ENCODE data around the gene SLC15A4. TPM values are rescaled to one million over a fixed set of nuclear protein-coding genes. Genes with fewer than 3 reads are reported as not detected.

Gene SLC15A4
- total and polyA plus RNA-seq, 2 of the 4 experiments (the other 2 are of a cell fraction), result 15.4 to 21.9 TPM

DNA sequence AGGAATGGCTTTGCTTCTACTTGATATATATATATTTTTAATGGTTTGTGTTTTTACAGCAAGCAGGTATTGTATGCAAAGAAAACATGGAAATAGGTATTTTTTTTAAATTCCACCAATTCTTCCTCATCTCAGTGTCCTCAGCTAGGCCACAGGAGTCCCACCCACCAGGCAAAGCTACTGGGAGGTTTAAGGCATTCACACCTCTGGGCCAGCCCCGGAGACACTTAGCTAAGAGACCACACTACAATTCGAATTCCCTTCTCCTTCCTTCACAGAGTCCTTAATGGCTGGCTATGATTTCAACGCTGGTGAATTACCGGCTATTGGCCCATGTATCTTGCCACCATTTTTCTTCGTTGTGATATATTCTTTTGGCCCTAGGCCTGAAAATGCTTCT lies 71.4 kb downstream of the SLC15A4 start:
- H2BK15ac ChIP-seq (ENCODE audit: low read depth, low read length), result no peak overlapping the region
- H2AK9ac ChIP-seq (replicated peaks; ENCODE audit: low read depth, low read length, poor library complexity), result no peak overlapping the region
- H3K27me3 ChIP-seq (ENCODE audit: control insufficient read depth, insufficient read depth, low read length), result no peaks in the 10 kb centered on the region
- H3K56ac ChIP-seq (ENCODE audit: extremely low read depth, insufficient read depth, low read length), result no peak overlapping the region
- no peaks in the 10 kb centered on the region for H3K9me1 ChIP-seq (ENCODE audit: insufficient read depth, low read length)
- POLR2A ChIA-PET (ENCODE audit: unreplicated experiment), result no interaction called here
- no peak overlapping the region for H2BK5ac ChIP-seq (ENCODE audit: low read depth, low read length, poor library complexity, severe bottlenecking)
- no peaks in the 10 kb centered on the region for H4K20me1 ChIP-seq (ENCODE audit: insufficient read depth, low read length)
- H3K4me1 ChIP-seq (ENCODE audit: control insufficient read depth, insufficient read depth, low read length), result no peaks in the 10 kb centered on the region
- no peak overlapping the region for H2BK120ac ChIP-seq (ENCODE audit: low read depth, low read length)
- dilution Hi-C loops (cut with HindIII; ENCODE audit: low sequenced_read_pairs, unreplicated experiment), result no loop called here
- H4K5ac ChIP-seq (ENCODE audit: low read depth, low read length), result no peak overlapping the region
- no peak overlapping the region for H3K27ac ChIP-seq (ENCODE audit: insufficient read depth, low read length)
- no peak overlapping the region for H3K4ac ChIP-seq (ENCODE audit: low read depth, low read length)
- H3K9ac ChIP-seq (ENCODE audit: low read depth, low read length), result no peak overlapping the region
- no peak overlapping the region for H3K23ac ChIP-seq (ENCODE audit: low read depth, low read length)
- BruUV-seq (replicated peaks), result no TSS peak
- TF ChIP-seq CEBPB (IDR thresholded peaks at IDR 0.05; ENCODE audit: low read depth, low read length), result no peak
- no peak for TF ChIP-seq MAZ (IDR thresholded peaks at IDR 0.05; ENCODE audit: borderline replicate concordance, low read depth, low read length)
- no peak for TF ChIP-seq BHLHE40 (IDR thresholded peaks at IDR 0.05; ENCODE audit: low read depth, low read length)
- no peak for TF ChIP-seq NFE2L2 (IDR thresholded peaks at IDR 0.05; ENCODE audit: low read depth, low read length)
- no peak for TF ChIP-seq MAFK (IDR thresholded peaks at IDR 0.05; ENCODE audit: low read depth, low read length)
- no peak for TF ChIP-seq POLR2A (IDR thresholded peaks at IDR 0.05; ENCODE audit: low read depth, low read length)
- TF ChIP-seq RAD21 (IDR thresholded peaks at IDR 0.05; ENCODE audit: low read length), result no peak
- TF ChIP-seq, protein P1, sequence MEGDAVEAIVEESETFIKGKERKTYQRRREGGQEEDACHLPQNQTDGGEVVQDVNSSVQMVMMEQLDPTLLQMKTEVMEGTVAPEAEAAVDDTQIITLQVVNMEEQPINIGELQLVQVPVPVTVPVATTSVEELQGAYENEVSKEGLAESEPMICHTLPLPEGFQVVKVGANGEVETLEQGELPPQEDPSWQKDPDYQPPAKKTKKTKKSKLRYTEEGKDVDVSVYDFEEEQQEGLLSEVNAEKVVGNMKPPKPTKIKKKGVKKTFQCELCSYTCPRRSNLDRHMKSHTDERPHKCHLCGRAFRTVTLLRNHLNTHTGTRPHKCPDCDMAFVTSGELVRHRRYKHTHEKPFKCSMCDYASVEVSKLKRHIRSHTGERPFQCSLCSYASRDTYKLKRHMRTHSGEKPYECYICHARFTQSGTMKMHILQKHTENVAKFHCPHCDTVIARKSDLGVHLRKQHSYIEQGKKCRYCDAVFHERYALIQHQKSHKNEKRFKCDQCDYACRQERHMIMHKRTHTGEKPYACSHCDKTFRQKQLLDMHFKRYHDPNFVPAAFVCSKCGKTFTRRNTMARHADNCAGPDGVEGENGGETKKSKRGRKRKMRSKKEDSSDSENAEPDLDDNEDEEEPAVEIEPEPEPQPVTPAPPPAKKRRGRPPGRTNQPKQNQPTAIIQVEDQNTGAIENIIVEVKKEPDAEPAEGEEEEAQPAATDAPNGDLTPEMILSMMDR (conservative IDR thresholded peaks at IDR 0.05; ENCODE audit: low read depth, low read length), result no peak
- TF ChIP-seq MXI1 (IDR thresholded peaks at IDR 0.05; ENCODE audit: borderline replicate concordance, low read depth, low read length), result no peak
- TF ChIP-seq RFX5 (IDR thresholded peaks at IDR 0.05; ENCODE audit: low read depth, low read length), result no peak
- no peak for TF ChIP-seq FOS (IDR thresholded peaks at IDR 0.05; ENCODE audit: low read depth, low read length)
- TF ChIP-seq SMC3 (IDR thresholded peaks at IDR 0.05; ENCODE audit: low read depth, low read length), result no peak
- TF ChIP-seq, protein P2, sequence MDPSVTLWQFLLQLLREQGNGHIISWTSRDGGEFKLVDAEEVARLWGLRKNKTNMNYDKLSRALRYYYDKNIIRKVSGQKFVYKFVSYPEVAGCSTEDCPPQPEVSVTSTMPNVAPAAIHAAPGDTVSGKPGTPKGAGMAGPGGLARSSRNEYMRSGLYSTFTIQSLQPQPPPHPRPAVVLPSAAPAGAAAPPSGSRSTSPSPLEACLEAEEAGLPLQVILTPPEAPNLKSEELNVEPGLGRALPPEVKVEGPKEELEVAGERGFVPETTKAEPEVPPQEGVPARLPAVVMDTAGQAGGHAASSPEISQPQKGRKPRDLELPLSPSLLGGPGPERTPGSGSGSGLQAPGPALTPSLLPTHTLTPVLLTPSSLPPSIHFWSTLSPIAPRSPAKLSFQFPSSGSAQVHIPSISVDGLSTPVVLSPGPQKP (IDR thresholded peaks at IDR 0.05; ENCODE audit: borderline replicate concordance, low read depth, low read length), result no peak
- no peak for TF ChIP-seq CHD1 (IDR thresholded peaks at IDR 0.05; ENCODE audit: low read depth, low read length)
- no peak for TF ChIP-seq RCOR1 (IDR thresholded peaks at IDR 0.05; ENCODE audit: insufficient replicate concordance, low read length)
- TF ChIP-seq, protein P3, sequence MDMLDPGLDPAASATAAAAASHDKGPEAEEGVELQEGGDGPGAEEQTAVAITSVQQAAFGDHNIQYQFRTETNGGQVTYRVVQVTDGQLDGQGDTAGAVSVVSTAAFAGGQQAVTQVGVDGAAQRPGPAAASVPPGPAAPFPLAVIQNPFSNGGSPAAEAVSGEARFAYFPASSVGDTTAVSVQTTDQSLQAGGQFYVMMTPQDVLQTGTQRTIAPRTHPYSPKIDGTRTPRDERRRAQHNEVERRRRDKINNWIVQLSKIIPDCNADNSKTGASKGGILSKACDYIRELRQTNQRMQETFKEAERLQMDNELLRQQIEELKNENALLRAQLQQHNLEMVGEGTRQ (IDR thresholded peaks at IDR 0.05; ENCODE audit: low read depth, low read length), result no peak
- no peak overlapping the region for H4K8ac ChIP-seq (ENCODE audit: low read depth in 2 of 2, low read length in 2 of 2)
- no peak for DNase-seq
- intact Hi-C loops (cut with micrococcal nuclease), result no loop called here
- no peak overlapping the region for H2AK5ac ChIP-seq (ENCODE audit: low read depth, low read length)
- no peak overlapping the region for H2BK20ac ChIP-seq (ENCODE audit: low read depth, low read length)
- no peak overlapping the region for H4K91ac ChIP-seq (ENCODE audit: insufficient read depth, low read depth, low read length)
- H3K79me1 ChIP-seq (ENCODE audit: low read depth in 1 of 2, low read length in 2 of 2), result no peaks in the 10 kb centered on the region
- CTCF ChIA-PET, result interaction anchor here (0.6 kb wide), 1 partner anchor 217 kb away, joined by 3 read pairs; no protein-coding TSS in a partner anchor
- H3K36me3 ChIP-seq (ENCODE audit: control insufficient read depth, insufficient read depth, low read length), result no peaks in the 10 kb centered on the region
- 46% methylated on average over 4 of the region's 5 CpGs; no CpG with 5 or more reads in 1 of the 2 experiments for WGBS, 2 experiments (ENCODE audit: extremely low coverage in 2 of 2, insufficient read length in 1 of 2)
- no peak overlapping the region for H3K4me2 ChIP-seq (ENCODE audit: low read depth, low read length)
- no peak for ATAC-seq (ENCODE audit: low read depth)
- H3K14ac ChIP-seq (replicated peaks; ENCODE audit: low read depth, low read length), result no peak overlapping the region
- in situ Hi-C loops (cut with MboI; ENCODE audit: low sequenced_read_pairs), result no loop called here
- H3K4me3 ChIP-seq (ENCODE audit: insufficient read depth, low read depth, low read length), result no peak overlapping the region
- H3K9me3 ChIP-seq (ENCODE audit: control insufficient read depth, insufficient read depth, low read length), result peaks cover 11% of the 10 kb centered on the region
- H2AFZ ChIP-seq (replicated peaks; ENCODE audit: low read length, poor library complexity), result no peak overlapping the region
- H3K18ac ChIP-seq (ENCODE audit: low read depth, low read length), result no peak overlapping the region

All from IMR-90 (cell line).